GM19239 (cell line): Measurements from ENCODE around the gene IQSEC1.

ENCODE experiments used
- DNase-seq: peaks from one replicate; pipeline ENCODE4 v3.0.0; 2011; ENCODE audit warnings: low spot score; ENCODE audit not compliant: insufficient read length
- FAIRE-seq: peaks from 2 replicates; lab custom pipeline; 2011; peaks lifted over from hg19 to GRCh38; lab: Jason Lieb, UNC

The IQSEC1 gene

DNA sequence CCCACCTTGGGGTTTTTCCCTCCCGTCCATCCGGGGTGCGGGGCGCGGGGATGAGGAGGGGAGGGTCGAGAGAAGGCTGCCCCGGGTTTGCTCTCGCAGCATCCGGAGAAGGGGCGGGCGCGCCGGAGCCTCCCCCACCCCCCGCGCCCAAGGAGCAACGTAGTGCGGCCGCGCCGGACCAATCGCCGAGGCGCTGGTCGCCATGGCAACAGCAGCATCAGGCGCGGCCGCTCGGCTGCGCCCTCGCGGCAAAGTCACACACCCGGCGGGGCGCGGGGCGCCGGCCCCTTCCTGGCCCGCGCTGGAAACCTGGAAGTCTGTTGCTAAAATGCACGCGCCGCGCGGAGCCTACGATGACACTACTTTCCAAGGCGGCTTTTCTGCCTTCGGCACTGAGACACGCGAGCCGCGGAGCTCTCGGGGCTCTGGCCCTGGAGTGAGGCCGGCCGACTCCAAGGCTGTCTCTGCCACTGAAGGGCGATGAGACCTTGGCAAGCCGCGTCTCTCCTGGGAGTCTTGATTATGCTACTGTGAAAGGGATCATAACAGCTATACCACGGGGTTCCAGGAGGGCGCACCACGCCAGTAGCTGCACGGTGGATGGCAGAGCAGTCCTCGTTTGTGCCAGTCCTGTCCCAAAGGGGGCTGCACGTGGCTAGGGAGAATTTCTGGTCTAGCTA lies at the start of gene IQSEC1:
Gene IQSEC1 (minus strand): TSS at position 104 of the 680 bp plus-strand sequence. CDS start 415 bp downstream, outside the sequence.
- DNase-seq (peak; percentile 84), FAIRE-seq (peak; percentile 52)

GRCh38 chr3:13122081-13123012 lies 49.1 kb upstream of the IQSEC1 start:
- DNase-seq (no peak), FAIRE-seq (no peak)

GRCh38 chr3:13121553-13122001 lies 48.3 kb upstream of the IQSEC1 start:
- DNase-seq (no peak), FAIRE-seq (no peak)

DNA sequence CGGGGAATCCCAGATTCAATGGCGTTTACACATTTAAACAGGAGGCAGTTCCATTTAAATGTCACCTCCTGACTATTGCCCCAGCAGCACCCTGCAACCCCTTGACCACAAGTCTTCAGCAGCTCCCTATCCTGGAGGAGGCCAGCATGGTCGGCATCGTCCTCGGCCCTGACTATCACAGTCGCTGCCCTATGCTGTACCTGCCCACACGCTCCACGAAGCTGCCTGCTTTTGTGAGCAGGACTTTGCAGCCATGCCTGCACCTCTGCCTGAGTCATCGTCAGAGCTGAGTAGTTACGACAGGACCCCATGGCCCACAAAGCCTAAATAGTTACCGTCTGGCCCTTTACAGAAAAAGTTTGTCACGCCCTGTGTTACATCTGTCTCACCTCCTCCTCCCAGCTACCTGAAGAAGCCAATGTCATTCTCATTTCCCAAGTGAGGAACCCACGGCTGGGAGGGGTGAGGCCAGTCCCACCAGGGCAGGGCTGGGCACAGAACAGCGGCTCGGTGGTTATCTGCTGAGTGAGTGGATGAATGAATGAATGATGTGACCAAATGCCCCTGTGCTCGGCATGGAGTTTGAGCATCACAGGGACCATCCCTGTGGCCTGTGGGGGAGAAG lies 47.8 kb upstream of the IQSEC1 start:
- FAIRE-seq = no peak

GRCh38 chr3:13120289-13120927 lies 47.2 kb upstream of the IQSEC1 start:
- DNase-seq (no peak), FAIRE-seq (no peak)

More for the DNA sequence above, 47.8 kb upstream of the IQSEC1 start:
- DNase-seq = no peak

DNA sequence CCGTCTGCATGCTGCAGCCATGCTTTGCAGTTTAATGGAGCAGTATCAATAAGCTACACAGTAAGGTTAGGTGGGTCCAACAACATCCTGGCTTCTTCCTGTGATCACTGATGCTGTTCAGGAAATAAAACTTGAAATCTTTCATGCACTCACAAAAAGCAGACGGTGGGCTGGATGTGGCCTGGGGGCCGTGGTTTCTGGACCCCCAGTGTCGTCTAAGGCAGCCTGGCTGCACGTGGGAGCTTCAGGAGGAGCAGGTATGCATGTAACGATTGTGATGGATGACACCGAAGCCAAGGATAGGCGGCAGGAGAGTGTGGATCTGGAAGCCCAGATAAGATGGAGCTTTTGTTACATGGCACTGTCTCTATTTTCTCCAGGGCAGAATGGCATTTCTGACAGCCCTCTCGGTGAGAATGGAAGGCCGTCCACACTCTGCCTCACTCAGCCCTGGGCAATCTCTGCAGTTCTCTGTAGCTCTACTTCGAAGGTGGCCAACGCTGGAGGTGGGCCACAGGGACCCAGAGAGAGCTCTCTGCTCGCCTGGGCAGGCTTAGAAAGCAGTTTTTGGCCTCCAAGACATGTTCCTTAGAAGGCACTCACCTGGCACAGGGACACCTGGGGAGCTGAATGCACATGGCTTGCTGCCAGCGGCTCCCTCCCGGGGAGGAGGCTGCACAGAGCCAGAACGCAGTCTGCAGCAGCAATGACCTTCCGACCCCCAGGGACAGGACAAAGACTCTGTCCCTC lies 46.4 kb upstream of the IQSEC1 start:
- no peak for FAIRE-seq
- DNase-seq = no peak

- DNase-seq (no peak), FAIRE-seq (no peak)
Observed at GRCh38 chr3:13116426-13116825, 43.2 kb upstream of the IQSEC1 start.

DNA sequence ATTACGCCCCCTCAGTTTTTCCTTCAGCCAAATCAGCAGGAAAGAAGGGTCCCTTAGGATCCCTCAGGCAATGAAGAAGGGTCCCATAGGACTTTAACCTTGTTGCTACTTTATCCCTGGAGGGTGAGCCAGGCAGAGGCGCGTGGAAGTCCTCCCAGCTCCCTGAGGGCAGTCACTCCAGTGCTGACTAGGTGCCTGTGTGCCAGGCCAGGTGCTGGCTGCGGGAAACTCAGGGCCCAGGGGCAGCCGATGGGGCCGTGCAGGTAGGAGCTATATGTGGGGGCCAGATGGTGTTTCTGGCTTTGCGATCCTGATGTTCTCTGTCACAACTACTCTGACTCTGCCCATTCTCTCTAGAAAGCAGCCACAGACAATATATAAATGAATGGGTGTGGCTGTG lies 42.8 kb upstream of the IQSEC1 start:
- FAIRE-seq (no peak), DNase-seq (no peak)

GRCh38 chr3:13115576-13115910 lies 42.3 kb upstream of the IQSEC1 start:
- FAIRE-seq (no peak), DNase-seq (no peak)

DNA sequence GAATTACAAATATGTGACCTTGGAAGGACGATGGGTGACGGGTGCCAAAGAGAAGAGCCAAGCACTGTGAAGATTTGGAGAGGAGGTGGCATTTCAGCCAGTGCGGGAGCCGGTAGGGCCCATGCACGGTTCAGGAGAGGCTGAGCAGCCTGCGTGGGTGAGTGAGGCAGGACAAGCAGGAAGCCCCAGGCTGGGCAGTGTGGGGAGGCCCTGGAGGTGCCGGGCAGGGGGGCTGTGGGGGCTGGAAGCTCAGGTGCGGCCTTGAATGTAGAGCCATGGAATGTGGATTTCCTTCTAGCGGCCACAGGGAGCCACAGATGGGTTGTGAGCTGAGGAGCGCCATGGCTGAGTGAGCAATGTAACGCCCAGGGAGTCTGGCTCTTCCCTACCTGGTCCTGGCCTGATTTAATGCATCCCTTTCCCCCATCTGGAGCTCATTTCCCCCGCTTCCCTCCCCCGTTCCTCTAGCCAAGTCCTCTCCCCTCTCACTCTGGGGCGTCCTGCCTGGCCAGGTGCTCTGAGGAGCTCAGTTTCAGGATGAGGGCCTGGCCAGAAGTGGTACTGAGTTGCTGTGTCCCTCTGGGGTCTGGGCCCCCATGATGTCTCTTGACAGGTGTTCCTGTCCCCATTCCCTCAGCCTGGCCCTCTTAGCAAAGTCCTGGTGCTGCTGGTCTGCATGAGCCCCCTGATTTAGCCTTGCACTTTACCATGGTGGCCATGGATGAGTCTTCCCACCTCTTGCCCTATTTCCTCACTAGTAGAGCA lies 41.8 kb upstream of the IQSEC1 start:
- FAIRE-seq = no peak
- DNase-seq = no peak

DNA sequence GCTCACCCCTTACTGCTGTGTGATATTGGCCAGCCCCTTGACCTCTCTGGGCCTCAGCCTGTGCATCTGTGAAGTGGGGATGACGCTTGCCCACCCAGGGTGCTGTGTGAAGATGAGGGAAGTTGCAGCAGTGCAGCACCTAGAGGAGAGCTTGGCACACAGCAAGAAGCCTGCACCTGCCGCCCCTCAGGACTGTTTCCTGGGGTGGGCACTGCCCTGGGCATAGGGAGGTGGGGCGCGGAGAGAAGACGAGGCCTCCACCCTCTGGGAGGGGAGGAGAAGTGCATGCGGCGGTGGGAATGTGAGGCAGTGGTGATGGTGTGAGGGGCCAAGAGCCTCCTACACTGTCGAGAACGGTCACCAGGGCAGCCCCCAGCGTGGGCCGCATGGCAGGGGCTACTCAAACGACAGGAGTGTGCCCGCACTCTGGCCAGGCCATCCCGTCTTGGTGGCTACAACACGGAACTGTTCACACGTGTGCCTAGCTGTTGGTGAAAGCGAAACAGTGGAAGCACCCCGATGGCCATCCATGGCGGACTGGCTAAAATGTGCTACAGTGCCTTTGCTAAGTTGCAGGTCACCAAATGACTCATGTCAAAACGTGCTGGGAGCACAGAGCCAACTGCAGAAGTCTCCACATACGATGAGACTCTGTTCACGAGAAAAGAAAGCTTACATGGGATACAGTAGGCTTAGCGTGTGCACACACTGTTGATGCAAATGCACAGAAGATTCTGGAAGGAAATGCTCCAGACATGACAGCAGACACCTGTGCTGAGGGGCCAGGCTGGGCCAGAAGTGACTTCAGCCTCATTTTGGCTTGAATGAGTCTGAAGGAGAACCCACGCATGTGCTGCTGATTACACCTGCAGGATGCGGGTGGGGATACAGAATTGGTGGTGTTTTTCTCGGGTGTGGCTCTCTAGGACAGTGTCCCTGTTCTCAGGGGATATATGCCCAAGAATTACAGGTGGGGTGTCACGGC lies 40.4 kb upstream of the IQSEC1 start:
- FAIRE-seq (no peak), DNase-seq (no peak)

DNA sequence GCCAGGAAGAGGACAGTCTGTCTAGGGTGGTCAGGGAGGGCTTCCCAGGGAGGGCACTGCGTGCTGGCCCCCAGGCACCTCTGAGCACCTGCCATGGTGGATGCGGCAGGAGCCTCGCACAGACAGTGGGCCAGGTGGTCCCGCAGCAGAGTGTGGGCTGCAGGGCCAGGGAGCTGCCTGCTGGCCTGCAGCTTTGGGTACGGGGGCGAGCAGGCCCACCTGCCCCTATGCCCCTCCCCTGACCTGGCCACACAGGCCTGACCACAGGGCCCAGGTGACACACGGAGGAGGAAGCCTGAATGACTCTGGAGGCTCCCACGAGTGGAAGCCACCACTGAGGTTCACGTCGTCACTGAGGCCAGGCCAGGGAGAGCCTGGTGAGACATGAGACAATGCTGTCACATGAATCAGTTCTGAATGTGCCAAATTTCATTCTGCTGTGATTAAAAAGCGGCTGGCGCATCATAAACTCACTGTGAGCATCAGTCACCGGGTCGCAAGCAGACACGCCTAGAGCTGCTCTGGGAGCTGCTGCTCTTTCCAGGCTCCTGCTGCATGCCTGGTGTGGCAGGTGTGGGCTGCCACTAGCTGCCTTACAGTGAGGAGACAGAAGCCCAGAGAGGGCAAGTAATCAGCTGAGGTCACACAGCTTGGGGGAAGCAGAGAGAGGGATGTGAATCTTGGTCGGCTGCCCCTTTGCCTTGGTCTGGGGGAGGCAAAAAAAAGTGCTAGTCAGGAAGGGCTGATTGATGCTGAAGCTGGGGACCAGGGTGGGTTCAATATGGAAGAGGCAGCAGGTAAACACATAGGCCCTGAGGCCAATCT lies 39.5 kb upstream of the IQSEC1 start:
- FAIRE-seq (no peak), DNase-seq (no peak)

DNA sequence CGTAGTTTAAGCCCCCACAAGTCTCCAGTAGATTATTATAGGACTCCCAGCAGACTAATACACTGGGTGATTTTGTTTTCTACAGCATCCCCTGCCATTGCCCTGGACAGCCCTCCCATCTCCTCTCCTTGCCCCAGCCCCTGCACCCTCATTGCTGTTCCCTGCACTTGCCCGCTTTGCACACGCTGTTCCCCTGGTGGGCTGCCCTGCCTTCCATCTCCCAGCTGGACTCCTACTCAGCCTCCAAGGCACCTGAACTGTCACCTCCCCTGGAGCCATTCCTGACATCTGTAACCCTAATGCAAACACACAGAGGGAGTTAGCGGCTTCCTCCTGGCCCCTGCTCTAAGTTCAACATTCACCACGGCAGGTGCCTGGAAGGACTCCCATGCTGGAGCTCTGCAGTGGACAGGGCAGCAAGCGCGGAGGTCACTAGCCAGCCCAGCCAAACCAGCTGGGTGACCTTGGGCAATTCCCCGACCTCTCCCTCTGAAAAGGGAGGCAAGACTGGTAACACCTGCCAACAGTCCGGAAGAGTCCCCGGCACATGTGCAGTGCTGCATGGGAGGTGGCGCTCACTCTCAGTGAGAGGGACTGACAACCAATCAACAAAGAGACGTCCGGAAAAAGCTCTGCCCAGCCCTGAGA lies 38.8 kb upstream of the IQSEC1 start:
- no peak for FAIRE-seq

DNA sequence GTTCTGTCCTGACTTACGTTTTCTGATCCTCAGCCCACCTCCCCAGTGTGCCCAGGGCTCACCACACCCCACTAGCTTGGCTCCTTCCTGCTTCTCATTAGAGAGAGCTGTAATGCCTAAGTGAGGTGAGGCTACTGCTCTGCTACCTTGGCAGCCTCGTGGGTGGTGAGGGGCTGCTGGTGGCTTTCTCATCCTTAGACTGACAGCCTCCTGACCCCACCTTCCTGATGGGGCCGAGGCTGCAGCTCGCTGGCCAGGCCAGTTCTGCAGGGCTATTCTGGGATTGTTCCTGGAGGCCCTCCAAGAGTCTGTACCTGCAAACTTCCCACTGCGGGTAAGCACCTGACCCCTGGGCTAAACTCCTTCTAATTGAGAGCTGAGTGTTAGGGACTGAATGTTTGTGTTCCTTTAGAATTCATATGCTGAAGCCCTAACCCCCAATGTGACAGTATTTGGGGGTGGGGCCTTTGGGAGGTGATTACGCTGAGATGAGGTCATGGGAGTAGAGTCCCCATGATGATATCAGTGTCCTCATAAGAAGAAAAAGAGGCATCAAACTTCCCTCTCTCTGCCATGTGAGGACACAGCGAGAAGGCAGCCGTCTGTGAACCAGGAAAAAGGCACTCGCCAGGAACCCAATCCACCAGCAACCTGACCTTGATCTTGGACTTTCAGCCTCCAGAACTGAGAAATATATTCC lies 38.1 kb upstream of the IQSEC1 start:
- no peak for DNase-seq
- FAIRE-seq = no peak

More for the DNA sequence above, 38.8 kb upstream of the IQSEC1 start:
- no peak for DNase-seq

DNA sequence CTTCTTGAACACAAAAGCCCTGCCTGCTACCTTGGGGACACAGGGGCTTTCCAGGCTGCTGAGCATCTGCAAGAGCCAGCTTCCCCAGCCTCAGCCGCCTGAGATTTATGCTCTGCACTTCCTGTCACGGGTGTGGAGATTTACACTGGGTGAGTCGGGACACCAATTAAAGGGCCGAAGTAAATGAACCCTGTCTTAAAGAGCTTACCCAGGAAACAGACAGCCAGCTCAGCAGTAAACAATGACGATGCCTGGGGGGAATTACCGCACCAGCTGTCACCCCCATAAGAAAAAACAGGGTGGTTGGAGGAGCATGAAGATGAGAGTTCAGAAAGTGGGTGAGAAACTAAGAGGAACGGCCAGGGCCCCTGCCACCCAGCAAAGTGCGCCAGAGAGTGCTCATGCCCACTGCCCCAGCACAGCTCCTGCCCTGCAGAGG lies 37.5 kb upstream of the IQSEC1 start:
- DNase-seq = peak; percentile 48
- FAIRE-seq = no peak

GRCh38 chr3:13109516-13109915 lies 36.3 kb upstream of the IQSEC1 start:
- no peak for FAIRE-seq
- no peak for DNase-seq
